ENCODE measurements around the gene MBNL2. TPM values are rescaled to one million over a fixed set of nuclear protein-coding genes. Genes with fewer than 3 reads are reported as not detected.
A peak's percentile ranks its signal among the peaks of the same experiment; 100 is the strongest.

Gene MBNL2
- total RNA-seq, 2 experiments from 2014 or later: 23.4 to 24.6 TPM

DNA sequence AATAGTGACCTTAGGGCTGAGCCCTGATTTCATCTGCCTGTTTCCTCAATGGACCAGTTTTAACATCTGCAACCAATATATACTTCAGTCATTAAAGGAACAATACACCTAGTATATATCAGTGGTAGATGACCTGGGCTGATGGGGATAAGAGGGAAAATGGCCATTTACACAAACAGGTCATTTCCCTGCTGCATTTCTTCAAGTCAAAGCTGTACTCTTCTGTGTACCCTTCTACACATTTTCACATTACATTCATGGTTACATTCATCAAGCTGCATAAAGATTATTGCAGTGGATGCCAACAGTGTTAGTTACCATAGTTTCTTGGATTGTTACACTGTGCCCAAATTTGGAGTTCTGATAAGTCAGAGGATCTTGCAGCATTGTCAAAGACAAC, 130.7 kb downstream of the MBNL2 start:
- no peaks in the 10 kb centered on the region for H3K9me3 Mint-ChIP-seq
- ChIA-PET CTCF (interaction anchor here (1.3 kb wide), 1 partner anchor 243 kb away, joined by 6 read pairs; no protein-coding TSS in a partner anchor), POLR2A (no interaction called here)
- no peak overlapping the region for H3K4me3 Mint-ChIP-seq
- peaks cover 16% of the 10 kb centered on the region for H3K36me3 Mint-ChIP-seq
- intact Hi-C loops (cut with micrococcal nuclease): no loop called here
- no peak for DNase-seq
- H3K4me1 Mint-ChIP-seq (ENCODE audit: low read depth): no peaks in the 10 kb centered on the region
- no peak overlapping the region for H3K27ac Mint-ChIP-seq
- H3K27me3 Mint-ChIP-seq: no peaks in the 10 kb centered on the region

GRCh38 chr13:97353927-97354675, 132.0 kb downstream of the MBNL2 start:
- Mint-ChIP-seq H3K9me3 (no peaks in the 10 kb centered on the region), H3K4me1 (ENCODE audit: low read depth) (no peaks in the 10 kb centered on the region), H3K27me3 (no peaks in the 10 kb centered on the region), H3K27ac (no peak overlapping the region), H3K4me3 (no peak overlapping the region), H3K36me3 (peaks cover 14% of the 10 kb centered on the region)
- ChIA-PET CTCF (interaction anchor here (1.0 to 10.6 kb wide), 3 partner anchors 241 to 245 kb away, joined by 4 to 207 read pairs (median 6); no protein-coding TSS in a partner anchor), POLR2A (no interaction called here)
- DNase-seq: no peak
- intact Hi-C loops (cut with micrococcal nuclease): no loop called here

GRCh38 chr13:97354808-97355207, 132.7 kb downstream of the MBNL2 start:
- H3K4me1 Mint-ChIP-seq (ENCODE audit: low read depth): no peaks in the 10 kb centered on the region
- POLR2A ChIA-PET: no interaction called here
- no peaks in the 10 kb centered on the region for H3K9me3 Mint-ChIP-seq
- intact Hi-C loops (cut with micrococcal nuclease): loop anchor here (5.0 kb wide), 2 partner anchors 133 to 338 kb away; partner anchors contain the start of gene MBNL2
- H3K36me3 Mint-ChIP-seq: peaks cover 14% of the 10 kb centered on the region
- no peak overlapping the region for H3K27ac Mint-ChIP-seq
- no peak for DNase-seq
- no peak overlapping the region for H3K4me3 Mint-ChIP-seq
- CTCF ChIA-PET: interaction anchor here (10.6 kb wide), 1 partner anchor 242 kb away, joined by 207 read pairs; no protein-coding TSS in a partner anchor
- H3K27me3 Mint-ChIP-seq: no peaks in the 10 kb centered on the region

DNA sequence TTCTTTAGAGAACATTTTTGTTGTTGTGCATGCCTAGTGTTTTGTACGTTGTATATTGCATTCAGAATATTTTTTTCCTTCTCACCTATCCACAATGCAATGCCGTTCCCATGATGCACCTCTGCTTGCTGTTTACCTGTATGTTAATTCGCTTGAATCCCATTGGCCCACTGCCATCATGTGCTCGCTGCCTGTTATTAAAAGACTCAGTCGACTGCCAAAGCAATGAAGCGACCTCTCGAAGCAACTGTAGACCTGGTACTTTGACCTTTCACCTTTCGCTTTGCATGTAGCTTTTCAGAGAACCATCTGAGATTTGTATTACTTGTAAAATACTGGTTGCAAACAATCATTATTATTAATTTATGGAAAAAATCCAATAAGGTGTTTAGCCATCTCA, 134.5 kb downstream of the MBNL2 start:
- H3K36me3 Mint-ChIP-seq: peaks cover 8% of the 10 kb centered on the region
- no peak for DNase-seq
- no peak overlapping the region for H3K4me3 Mint-ChIP-seq
- no peaks in the 10 kb centered on the region for H3K9me3 Mint-ChIP-seq
- ChIA-PET CTCF (interaction anchor here (10.6 kb wide), 1 partner anchor 244 kb away, joined by 207 read pairs; no protein-coding TSS in a partner anchor), POLR2A (no interaction called here)
- H3K4me1 Mint-ChIP-seq (ENCODE audit: low read depth): no peaks in the 10 kb centered on the region
- intact Hi-C loops (cut with micrococcal nuclease): loop anchor here (5.0 kb wide), 2 partner anchors 134 to 339 kb away; partner anchors contain the start of gene MBNL2
- H3K27me3 Mint-ChIP-seq: no peaks in the 10 kb centered on the region
- H3K27ac Mint-ChIP-seq: no peak overlapping the region

DNA sequence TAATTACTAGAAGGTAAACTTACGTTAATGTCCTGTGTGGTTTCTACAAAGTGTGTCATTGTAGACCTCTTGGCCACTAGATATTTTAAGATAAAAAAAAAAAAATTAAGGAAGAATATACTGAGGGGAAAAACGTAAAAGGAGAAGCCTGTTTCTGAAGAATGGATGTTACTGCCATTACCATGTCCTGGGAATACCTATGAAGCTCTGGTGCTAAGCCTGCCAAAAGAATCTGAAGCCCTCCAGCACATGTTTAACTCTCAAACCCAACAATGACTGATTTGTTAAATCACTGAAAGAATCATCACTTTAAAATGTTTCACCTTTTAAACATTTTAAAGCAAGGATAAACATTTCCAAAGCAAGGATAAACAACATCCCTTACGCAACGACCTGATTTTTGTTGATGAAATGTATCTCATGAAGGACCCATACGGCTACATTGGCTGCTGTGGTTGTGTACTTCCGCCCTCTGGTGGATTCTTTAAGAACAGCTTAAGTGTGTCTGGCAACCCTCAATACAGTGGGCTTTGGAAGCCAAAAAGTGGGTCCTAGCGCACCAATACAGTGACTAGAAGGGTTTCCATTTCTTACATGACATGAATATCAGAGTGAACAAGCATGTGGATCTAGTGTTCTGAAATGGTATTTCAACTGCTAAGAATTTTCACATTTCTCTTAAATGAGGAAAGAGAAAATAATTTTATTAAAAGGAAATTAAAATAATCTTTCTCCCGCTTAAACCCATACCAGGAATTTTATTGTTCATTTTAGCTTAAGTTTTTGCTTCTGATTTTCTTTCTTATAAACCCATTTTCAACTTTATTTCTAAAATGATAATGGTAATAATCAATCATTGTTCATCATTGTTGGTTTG, 137.3 kb downstream of the MBNL2 start:
- ChIA-PET CTCF (interaction anchor here (0.6 to 10.6 kb wide), 31 partner anchors 8 to 345 kb away, joined by 3 to 207 read pairs (median 5); partner anchors contain the start of gene MBNL2), POLR2A (interaction anchor here (0.6 kb wide), 2 partner anchors 132 to 250 kb away, joined by 3 to 4 read pairs; no protein-coding TSS in a partner anchor)
- no peak overlapping the region for H3K4me3 Mint-ChIP-seq
- intact Hi-C loops (cut with micrococcal nuclease): loop anchor here (1.0 to 5.0 kb wide), 3 partner anchors 137 to 342 kb away; partner anchors contain the start of gene MBNL2
- H3K4me1 Mint-ChIP-seq (ENCODE audit: low read depth): no peaks in the 10 kb centered on the region
- H3K27ac Mint-ChIP-seq: no peak overlapping the region
- H3K36me3 Mint-ChIP-seq: peaks cover 8% of the 10 kb centered on the region
- peak; percentile 52 for DNase-seq
- H3K27me3 Mint-ChIP-seq: no peaks in the 10 kb centered on the region
- H3K9me3 Mint-ChIP-seq: no peaks in the 10 kb centered on the region

DNA sequence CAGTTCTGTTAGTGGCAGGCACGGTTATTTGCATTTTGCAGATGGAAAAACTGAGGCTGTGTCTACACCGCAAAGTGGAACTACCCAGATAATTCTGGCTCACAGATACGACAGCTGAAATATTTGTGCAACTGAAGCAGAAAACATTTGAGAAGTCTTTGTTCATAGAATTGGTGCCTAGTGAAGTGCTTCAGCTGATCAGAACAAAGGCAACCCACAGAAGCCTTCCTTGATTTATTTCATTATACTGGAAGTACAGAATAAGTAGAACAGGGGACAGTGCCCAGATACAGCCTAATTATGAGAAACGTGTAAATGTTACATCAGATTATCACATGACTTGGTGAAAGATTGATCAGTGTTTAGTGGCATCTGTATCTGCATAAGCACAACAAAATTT, 138.5 kb downstream of the MBNL2 start:
- Mint-ChIP-seq H3K9me3 (no peaks in the 10 kb centered on the region), H3K27me3 (no peaks in the 10 kb centered on the region), H3K27ac (no peak overlapping the region), H3K4me3 (no peak overlapping the region), H3K36me3 (peaks cover 8% of the 10 kb centered on the region), H3K4me1 (ENCODE audit: low read depth) (peaks cover 4% of the 10 kb centered on the region)
- ChIA-PET CTCF (interaction anchor here (0.9 to 10.6 kb wide), 7 partner anchors 9 to 343 kb away, joined by 3 to 207 read pairs (median 6); no protein-coding TSS in a partner anchor), POLR2A (no interaction called here)
- DNase-seq: no peak
- intact Hi-C loops (cut with micrococcal nuclease): no loop called here

- Mint-ChIP-seq H3K4me3 (no peak overlapping the region), H3K36me3 (peaks cover 9% of the 10 kb centered on the region), H3K9me3 (no peaks in the 10 kb centered on the region), H3K27me3 (no peaks in the 10 kb centered on the region), H3K4me1 (ENCODE audit: low read depth) (peaks cover 12% of the 10 kb centered on the region), H3K27ac (no peak overlapping the region)
- intact Hi-C loops (cut with micrococcal nuclease): no loop called here
- no peak for DNase-seq
- CTCF ChIA-PET: interaction anchor here (0.6 to 10.6 kb wide), 2 partner anchors 251 to 332 kb away, joined by 3 to 207 read pairs; no protein-coding TSS in a partner anchor
- POLR2A ChIA-PET: no interaction called here
These were observed 141.9 kb downstream of the MBNL2 start for GRCh38 chr13:97364031-97364430.

- Mint-ChIP-seq H3K9me3 (no peaks in the 10 kb centered on the region), H3K27me3 (no peaks in the 10 kb centered on the region), H3K4me1 (ENCODE audit: low read depth) (peaks cover 19% of the 10 kb centered on the region), H3K4me3 (no peak overlapping the region), H3K27ac (no peak overlapping the region), H3K36me3 (peaks cover 7% of the 10 kb centered on the region)
- POLR2A ChIA-PET: no interaction called here
- DNase-seq: no peak
- CTCF ChIA-PET: interaction anchor here (10.6 kb wide), 1 partner anchor 252 kb away, joined by 207 read pairs; no protein-coding TSS in a partner anchor
- intact Hi-C loops (cut with micrococcal nuclease): no loop called here
These were observed 142.7 kb downstream of the MBNL2 start for GRCh38 chr13:97364827-97365226.

DNA sequence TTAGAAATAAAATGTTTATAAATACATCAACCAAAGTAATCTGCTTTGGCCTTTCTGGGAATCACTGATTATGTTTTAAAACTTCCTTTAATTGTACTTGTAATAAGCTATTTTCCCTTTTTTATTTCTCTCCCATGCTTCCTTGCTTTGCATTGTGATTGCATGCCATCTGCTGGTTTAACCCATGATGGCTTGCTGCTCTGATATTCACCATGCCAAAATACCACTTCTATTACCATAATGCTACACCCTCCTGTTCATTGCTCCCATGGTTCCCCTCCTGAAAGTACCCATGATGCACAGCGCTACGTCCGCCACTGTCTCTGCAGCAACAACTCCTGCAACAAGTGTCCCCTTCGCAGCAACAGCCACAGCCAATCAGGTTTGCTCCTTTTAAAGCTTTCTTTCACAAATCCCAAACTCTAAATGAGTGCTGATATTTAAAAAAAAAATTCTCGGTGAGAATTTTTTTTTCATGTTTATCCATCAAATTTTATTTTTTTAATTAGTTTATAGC, 144.1 kb downstream of the MBNL2 start:
- H3K36me3 Mint-ChIP-seq: peaks cover 7% of the 10 kb centered on the region
- CTCF ChIA-PET: interaction anchor here (1.0 to 1.3 kb wide), 2 partner anchors 19 to 256 kb away, joined by 3 to 4 read pairs; no protein-coding TSS in a partner anchor
- intact Hi-C loops (cut with micrococcal nuclease): no loop called here
- H3K9me3 Mint-ChIP-seq: no peaks in the 10 kb centered on the region
- no peaks in the 10 kb centered on the region for H3K27me3 Mint-ChIP-seq
- H3K27ac Mint-ChIP-seq: no peak overlapping the region
- H3K4me1 Mint-ChIP-seq (ENCODE audit: low read depth): peaks cover 19% of the 10 kb centered on the region
- POLR2A ChIA-PET: no interaction called here
- no peak overlapping the region for H3K4me3 Mint-ChIP-seq
- no peak for DNase-seq

GRCh38 chr13:97367016-97367822, 145.1 kb downstream of the MBNL2 start:
- H3K36me3 Mint-ChIP-seq: peaks cover 4% of the 10 kb centered on the region
- peaks cover 19% of the 10 kb centered on the region for H3K4me1 Mint-ChIP-seq (ENCODE audit: low read depth)
- H3K4me3 Mint-ChIP-seq: no peak overlapping the region
- no peak overlapping the region for H3K27ac Mint-ChIP-seq
- H3K27me3 Mint-ChIP-seq: no peaks in the 10 kb centered on the region
- POLR2A ChIA-PET: no interaction called here
- H3K9me3 Mint-ChIP-seq: no peaks in the 10 kb centered on the region
- CTCF ChIA-PET: interaction anchor here (1.0 to 1.3 kb wide), 4 partner anchors 8 to 257 kb away, joined by 3 to 5 read pairs (median 4); no protein-coding TSS in a partner anchor
- DNase-seq: no peak
- intact Hi-C loops (cut with micrococcal nuclease): no loop called here

All from activated CD4-positive, alpha-beta memory T cell treated with anti-CD3 and anti-CD28 coated beads for 36 hours (primary cell).